Measurements from ENCODE around the gene SCGB1D4.

The SCGB1D4 gene

DNA sequence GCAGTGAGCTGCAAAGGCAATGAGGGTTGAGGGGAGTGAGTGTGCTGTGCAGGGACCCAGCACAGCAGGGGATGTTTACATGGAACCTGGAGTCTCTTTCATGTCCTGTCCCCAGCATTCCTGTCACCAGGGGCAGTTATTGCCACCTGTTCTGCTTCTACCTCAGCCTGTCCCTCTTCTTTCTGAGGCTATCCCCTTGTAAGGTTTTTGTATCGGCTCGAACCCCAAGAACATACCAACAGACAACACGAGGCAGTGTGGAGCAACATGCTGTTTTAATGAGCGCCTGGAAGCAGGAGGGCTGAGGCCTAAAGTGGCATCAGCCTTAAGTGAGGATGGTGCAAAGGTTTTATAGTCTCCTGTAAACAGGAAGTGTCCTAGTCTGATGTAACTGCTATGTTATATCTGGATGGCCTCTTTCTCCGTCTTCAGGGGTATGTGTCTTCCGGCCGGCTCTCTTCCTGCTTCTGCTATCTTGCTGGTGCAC, 25.0 kb downstream of the SCGB1D4 start:
- no peak for DNase-seq (ENCODE audit: low read depth, low spot score)

DNA sequence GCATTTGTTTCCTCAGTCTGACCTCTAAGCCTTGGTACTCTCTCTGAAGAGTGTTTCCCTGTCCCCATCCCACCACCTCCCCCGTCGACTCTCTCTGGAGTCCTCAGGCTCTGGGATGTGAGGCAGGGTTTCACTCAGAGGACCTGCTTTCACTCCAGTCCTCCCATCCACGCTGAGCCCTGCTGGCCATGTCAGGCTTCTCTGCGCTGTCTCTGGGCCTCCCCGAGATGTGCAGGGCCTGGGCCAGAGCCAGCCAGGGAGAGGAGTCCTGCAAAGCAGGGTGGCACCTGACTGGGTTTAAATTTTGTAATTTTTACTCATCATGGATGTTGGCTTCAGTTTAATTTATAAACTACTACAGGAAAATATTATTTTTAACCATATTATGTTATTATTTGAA, 25.6 kb downstream of the SCGB1D4 start:
- no peak for DNase-seq (ENCODE audit: low read depth, low spot score)

DNA sequence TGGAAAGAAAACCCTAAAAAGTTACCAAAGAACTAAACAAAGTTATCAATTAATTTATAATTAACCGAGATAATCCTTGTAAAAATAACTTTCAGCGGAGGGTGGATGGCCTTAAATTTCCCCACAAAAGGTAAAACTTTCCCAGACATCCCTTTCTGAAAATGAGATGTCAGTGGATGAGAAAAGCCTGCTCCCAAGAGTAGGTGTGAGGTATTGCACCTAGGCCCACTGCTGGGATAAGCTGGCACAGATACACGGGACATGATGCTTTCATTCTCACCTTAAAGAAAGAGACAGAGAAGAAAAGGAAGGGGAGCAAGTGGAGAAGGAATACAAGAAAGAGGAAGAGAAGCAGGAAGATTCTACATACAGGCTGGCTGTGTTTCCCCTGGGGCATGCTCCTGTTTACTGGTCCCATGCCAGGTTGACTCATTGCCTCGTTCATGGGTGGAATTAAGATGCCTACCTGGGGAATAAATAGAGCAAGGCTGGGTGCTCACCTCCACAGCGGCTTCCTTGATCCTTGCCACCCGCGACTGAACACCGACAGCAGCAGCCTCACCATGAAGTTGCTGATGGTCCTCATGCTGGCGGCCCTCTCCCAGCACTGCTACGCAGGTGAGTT, 29.1 kb downstream of the SCGB1D4 start, which contains the start of gene SCGB2A2:
SCGB2A2 (plus strand) TSS at position 505 of the 625 bp plus-strand sequence; CDS start at position 564, 59 bp downstream.
- no peak for DNase-seq (ENCODE audit: low read depth, low spot score)

DNA sequence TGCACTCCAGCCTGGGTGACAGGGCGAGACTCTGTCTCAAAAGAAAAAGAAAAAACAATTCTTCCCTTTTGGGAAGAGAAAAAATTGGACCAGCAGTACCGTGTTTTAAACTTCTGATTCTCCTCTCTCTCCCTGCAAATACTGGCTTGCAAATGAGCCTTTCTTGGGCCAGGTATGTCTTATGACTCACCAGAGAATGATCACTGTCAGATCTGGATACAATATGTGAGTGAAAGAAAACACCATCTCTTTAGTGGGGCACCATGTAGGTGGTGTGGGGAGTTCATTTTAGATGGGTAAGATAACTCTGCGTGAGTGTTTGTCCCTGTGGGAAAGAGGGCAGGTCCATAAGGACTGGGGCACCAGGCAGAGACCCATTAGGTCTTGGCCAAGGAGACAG, 31.3 kb downstream of the SCGB1D4 start:
- no peak for DNase-seq (ENCODE audit: low read depth, low spot score)

DNA sequence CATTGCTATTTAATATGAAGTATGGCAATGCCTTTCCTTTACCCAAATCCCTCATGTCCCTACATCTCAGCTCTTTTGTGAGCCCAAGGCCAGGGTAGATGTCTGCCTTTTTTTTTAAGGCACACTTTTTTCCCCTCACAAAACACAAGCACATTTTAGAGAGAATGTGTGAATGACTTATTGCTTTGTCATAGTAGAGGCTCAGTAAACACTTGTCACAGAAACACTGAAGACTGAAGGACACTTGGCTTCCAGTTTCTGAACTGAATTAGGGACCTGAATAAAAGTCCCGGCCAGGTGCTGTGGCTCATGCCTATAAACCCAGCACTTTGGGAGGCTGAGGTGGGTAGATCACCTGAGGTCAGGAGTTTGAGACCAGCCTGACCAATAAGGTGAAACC, 31.8 kb downstream of the SCGB1D4 start:
- DNase-seq (ENCODE audit: low read depth, low spot score), result no peak

DNA sequence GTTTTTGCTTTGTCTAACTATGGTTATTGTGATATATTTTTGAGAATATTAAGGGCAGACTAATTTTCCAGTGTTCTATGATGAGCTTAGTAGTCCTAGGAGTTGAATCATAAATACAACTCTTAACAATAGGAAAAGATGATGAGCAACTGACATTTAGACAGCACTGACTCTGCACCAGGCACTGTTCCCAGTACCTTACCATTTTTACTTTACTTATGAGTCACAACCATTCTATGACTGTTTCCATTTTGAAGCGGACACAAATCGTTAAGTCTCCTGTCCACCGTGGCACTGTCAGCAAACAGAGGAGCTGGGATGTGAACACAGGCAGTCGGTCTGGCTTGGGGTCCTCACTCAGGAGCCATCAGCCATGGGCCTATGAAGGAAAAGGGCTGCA, 32.3 kb downstream of the SCGB1D4 start:
- no peak for DNase-seq (ENCODE audit: low read depth, low spot score)

DNA sequence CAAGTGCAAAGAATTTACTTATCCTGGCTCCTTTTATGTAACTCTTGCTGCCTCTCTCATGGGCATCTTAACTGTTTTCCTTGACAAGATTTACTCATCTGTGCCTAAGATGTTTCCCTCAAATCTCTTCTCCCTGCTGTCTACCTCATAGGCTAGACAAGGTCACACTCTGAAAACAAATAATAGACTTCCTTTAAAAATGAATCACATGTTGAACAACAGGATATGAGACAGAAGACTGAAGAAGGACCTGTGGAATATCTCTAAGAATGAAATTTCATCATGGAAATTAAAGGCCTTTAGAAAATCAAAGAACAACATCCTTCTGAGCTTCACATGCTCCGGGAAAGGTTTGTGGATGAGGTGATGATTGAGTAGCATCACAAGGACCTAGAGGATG, 34.9 kb downstream of the SCGB1D4 start:
- DNase-seq (ENCODE audit: low read depth, low spot score), result no peak

DNA sequence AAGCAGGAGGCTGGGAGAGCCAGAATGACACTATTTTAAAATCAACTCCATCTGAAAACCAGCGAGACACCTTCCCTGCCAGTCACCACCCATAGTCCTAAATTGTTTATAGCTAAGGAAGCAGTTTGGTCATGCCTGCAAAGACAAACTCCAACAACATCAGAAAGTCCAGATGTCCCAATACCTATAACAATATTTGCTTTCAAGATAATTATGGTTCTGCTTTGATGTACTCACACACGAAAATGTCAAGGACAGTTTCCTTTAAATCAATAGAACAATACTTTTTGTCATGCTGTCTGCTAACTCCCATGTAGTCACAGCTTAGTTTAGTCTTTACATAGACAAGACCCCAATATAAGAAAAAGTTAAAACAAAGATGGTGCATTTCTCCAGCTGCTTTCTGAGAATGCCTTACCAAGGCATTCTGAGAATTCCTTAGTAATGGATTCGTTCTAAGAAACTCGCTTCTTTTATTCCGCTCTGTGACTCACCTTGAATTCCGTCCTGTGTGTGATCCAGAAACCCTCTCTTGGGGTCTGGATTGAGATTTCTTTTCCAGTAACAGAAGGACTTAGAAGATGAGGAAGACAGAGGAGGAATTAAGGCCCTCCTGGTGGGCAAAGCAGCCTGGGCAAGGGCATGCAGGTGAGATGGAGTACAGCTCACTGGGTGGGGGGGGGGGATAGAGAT, 38.5 kb downstream of the SCGB1D4 start:
- DNase-seq (ENCODE audit: low read depth, low spot score), result no peak

DNA sequence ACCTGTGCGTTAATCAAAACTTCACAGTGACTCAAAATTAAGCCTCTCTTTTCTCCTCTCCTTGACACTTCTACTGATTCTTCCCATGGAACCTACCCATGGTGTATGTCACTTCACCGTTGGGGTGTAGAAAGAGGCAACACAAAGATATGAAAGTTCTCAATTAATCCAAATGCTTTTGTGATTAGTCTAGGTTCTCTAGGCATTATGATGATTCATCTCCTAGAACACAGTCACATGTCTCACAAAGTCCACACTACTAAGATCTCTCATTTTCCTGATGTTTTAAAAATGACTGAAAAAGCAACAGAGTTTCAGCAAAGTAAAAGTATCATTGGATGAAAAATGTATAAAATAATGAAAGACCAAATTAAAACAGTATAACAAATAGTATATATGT, 42.6 kb downstream of the SCGB1D4 start:
- no peak for DNase-seq (ENCODE audit: low read depth, low spot score)

DNA sequence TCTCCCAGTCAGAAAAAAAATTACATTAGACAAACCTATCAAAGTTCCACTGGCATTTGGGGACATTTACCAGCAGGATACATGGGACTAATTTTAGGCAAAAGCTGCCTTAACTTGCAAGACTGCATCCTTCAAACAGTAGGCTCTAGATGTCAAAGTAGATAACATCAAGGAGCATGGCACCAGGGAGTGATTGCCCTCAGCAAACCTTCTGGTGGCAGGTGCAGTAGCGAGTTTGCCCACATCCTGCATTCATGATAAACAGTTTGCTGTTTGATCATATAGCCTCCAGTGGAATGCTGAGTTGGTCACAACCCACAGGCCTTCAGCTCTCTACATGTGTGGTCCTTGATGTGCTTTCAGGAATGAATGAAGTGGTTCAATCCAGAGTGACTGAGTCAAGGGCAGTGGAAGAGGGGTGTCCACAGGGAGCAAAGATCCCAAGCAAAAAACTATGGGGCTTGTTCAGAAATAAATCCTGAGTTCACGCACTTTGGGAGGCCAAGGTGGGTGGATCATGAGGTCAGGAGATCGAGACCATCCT, 44.8 kb downstream of the SCGB1D4 start:
- no peak for DNase-seq (ENCODE audit: low read depth, low spot score)

DNA sequence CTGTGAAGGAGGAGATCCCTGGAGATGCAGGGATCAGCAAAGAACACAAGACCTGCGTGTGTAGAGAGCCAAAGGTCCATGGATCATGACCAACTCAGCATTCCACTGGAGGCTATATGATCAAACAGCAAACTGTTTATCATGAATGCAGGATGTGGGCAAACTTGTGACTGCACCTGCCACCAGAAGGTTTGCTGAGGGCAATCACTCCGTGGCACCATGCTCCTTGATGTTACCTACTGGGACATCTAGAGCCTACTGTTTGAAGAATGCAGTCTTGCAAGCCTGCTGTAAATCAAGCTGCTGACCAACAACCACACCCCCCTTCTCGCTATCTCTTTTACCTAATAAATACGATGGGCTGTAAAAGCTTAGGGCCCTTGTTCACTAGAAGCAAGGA, 47.2 kb downstream of the SCGB1D4 start:
- DNase-seq (ENCODE audit: low read depth, low spot score), result no peak

Data from brain pericyte (primary cell).